ENCODE data around the gene TMEM255B.
"Not testable (repeated sequence)": the region's sequence is repeated elsewhere in the genome, so short reads cannot be mapped to it uniquely, and the experiment has no call there.

The TMEM255B gene

GRCh38 chr13:113817860-113818691 lies 59.0 kb downstream of the TMEM255B start:
- no peak for DNase-seq (ENCODE audit: low spot score)

GRCh38 chr13:113818700-113819295 lies 59.8 kb downstream of the TMEM255B start:
- no peak for DNase-seq (ENCODE audit: low spot score)

- no peak for DNase-seq (ENCODE audit: low spot score)
Measured at GRCh38 chr13:113819341-113819730, 60.3 kb downstream of the TMEM255B start.

- no peak for DNase-seq (ENCODE audit: low spot score)
Measured at GRCh38 chr13:113819731-113820715, 61.0 kb downstream of the TMEM255B start.

- peak; percentile 71 for DNase-seq (ENCODE audit: low spot score)
Measured at GRCh38 chr13:113820813-113821651, 62.0 kb downstream of the TMEM255B start.

GRCh38 chr13:113821847-113822246 lies 62.8 kb downstream of the TMEM255B start:
- no peak for DNase-seq (ENCODE audit: low spot score)

GRCh38 chr13:113822266-113822665 lies 63.2 kb downstream of the TMEM255B start:
- DNase-seq (ENCODE audit: low spot score), result no peak

GRCh38 chr13:113822956-113823744 lies 64.1 kb downstream of the TMEM255B start:
- no peak for DNase-seq (ENCODE audit: low spot score)

GRCh38 chr13:113823771-113824170 lies 64.7 kb downstream of the TMEM255B start:
- no peak for DNase-seq (ENCODE audit: low spot score)

- no peak for DNase-seq (ENCODE audit: low spot score)
Measured at GRCh38 chr13:113825841-113826240, 66.8 kb downstream of the TMEM255B start.

- not testable (repeated sequence) for DNase-seq (ENCODE audit: low spot score)
Measured at GRCh38 chr13:113826446-113826845, 67.4 kb downstream of the TMEM255B start.

GRCh38 chr13:113827021-113827420 lies 68.0 kb downstream of the TMEM255B start:
- no peak for DNase-seq (ENCODE audit: low spot score)

GRCh38 chr13:113828282-113828825 lies 69.3 kb downstream of the TMEM255B start:
- no peak for DNase-seq (ENCODE audit: low spot score)

- DNase-seq (ENCODE audit: low spot score), result not testable (repeated sequence)
Measured at GRCh38 chr13:113830426-113830950, 71.5 kb downstream of the TMEM255B start.

- DNase-seq (ENCODE audit: low spot score), result no peak
Measured at GRCh38 chr13:113831061-113831460, 72.0 kb downstream of the TMEM255B start.

- no peak for DNase-seq (ENCODE audit: low spot score)
Measured at GRCh38 chr13:113832205-113832604, 73.2 kb downstream of the TMEM255B start.

- DNase-seq (ENCODE audit: low spot score), result no peak
Measured at GRCh38 chr13:113832631-113833030, 73.6 kb downstream of the TMEM255B start.

- no peak for DNase-seq (ENCODE audit: low spot score)
Measured at GRCh38 chr13:113833111-113833830, 74.2 kb downstream of the TMEM255B start.

GRCh38 chr13:113834006-113834405 lies 75.0 kb downstream of the TMEM255B start:
- not testable (repeated sequence) for DNase-seq (ENCODE audit: low spot score)

All from COLO829 (cell line).